DND-41 (cell line): ENCODE data around the gene THSD4.

Experiments used
- CTCF ChIP-seq: IDR thresholded peaks from 2 replicates; pipeline ENCODE4 v1.5.1; 2012; ENCODE audit warnings: borderline replicate concordance, low read length, moderate library complexity, mild to moderate bottlenecking; ENCODE audit not compliant: poor library complexity, severe bottlenecking; ENCODE audit errors: extremely low read depth
- EZH2 ChIP-seq: IDR thresholded peaks from 3 replicates; pipeline ENCODE4 v1.6.1; 2012; ENCODE audit warnings: borderline replicate concordance, low read depth, mild to moderate bottlenecking, moderate library complexity, low read length, inconsistent platforms; ENCODE audit not compliant: severe bottlenecking

- no peak for TF ChIP-seq CTCF
- no peak for TF ChIP-seq EZH2
Measured at GRCh38 chr15:71096676-71097075, 18.6 kb upstream of the THSD4 start.
